ENCODE measurements around the gene ZFHX3.

- no peak for TF ChIP-seq CTCF (optimal IDR thresholded peaks at IDR 0.05 in 1 of 3, IDR thresholded peaks at IDR 0.05 in 1 of 3, conservative IDR thresholded peaks at IDR 0.05 in 1 of 3; ENCODE audit: extremely low read depth in 1 of 3, insufficient read depth in 2 of 3, low read length in 3 of 3)
- TF ChIP-seq EZH2 (IDR thresholded peaks at IDR 0.05; ENCODE audit: low read length), result no peak
Observed at GRCh38 chr16:73095142-73095820, 47.4 kb upstream of the ZFHX3 start.
